Glomerular visceral epithelial cell (primary cell): ENCODE measurements around the gene SIPA1.
"Not testable (repeated sequence)": the region's sequence is repeated elsewhere in the genome, so short reads cannot be mapped to it uniquely, and the experiment has no call there.

Experiments
- DNase-seq: peaks from one replicate; pipeline ENCODE4 v3.0.0-alpha.2; 2016; ENCODE audit errors: extremely low spot score

Gene SIPA1

GRCh38 chr11:65661599-65662246 is 23.8 kb downstream of the SIPA1 start:
- DNase-seq, result no peak

GRCh38 chr11:65662247-65662798 is 24.4 kb downstream of the SIPA1 start:
- no peak for DNase-seq

- peak; percentile 95 for DNase-seq
Measured at GRCh38 chr11:65662799-65663638, 25.1 kb downstream of the SIPA1 start, which contains the start of gene RELA. RELA (minus strand) TSS chr11:65662916; CDS start chr11:65662832, 84 bp downstream.

GRCh38 chr11:65663639-65664200 is 25.8 kb downstream of the SIPA1 start:
- DNase-seq, result peak; percentile 45

- DNase-seq, result no peak
Measured at GRCh38 chr11:65672180-65672860, 34.4 kb downstream of the SIPA1 start.

- DNase-seq, result no peak
Measured at GRCh38 chr11:65672982-65673381, 35.1 kb downstream of the SIPA1 start.

GRCh38 chr11:65680192-65680743 is 42.4 kb downstream of the SIPA1 start:
- no peak for DNase-seq

GRCh38 chr11:65683480-65683879 is 45.6 kb downstream of the SIPA1 start:
- not testable (repeated sequence) for DNase-seq

GRCh38 chr11:65685981-65686380 is 48.1 kb downstream of the SIPA1 start:
- DNase-seq, result no peak

GRCh38 chr11:65691847-65692246 is 53.9 kb downstream of the SIPA1 start:
- DNase-seq, result not testable (repeated sequence)

- DNase-seq, result no peak
Measured at GRCh38 chr11:65692367-65692766, 54.5 kb downstream of the SIPA1 start.

- DNase-seq, result no peak
Measured at GRCh38 chr11:65695459-65696241, 57.7 kb downstream of the SIPA1 start.

GRCh38 chr11:65696802-65697552 is 59.1 kb downstream of the SIPA1 start:
- no peak for DNase-seq

GRCh38 chr11:65698205-65698604 is 60.3 kb downstream of the SIPA1 start:
- DNase-seq, result no peak

- DNase-seq, result no peak
Measured at GRCh38 chr11:65699306-65699705, 61.4 kb downstream of the SIPA1 start.

- no peak for DNase-seq
Measured at GRCh38 chr11:65700399-65700798, 62.5 kb downstream of the SIPA1 start.
